ENCODE measurements around the gene ZNF420.

Gene ZNF420

GRCh38 chr19:37148214-37148613 lies 70.0 kb downstream of the ZNF420 start:
- DNase-seq (ENCODE audit: low read depth in 2 of 2): no peak

- no peak for DNase-seq (ENCODE audit: low read depth in 2 of 2)
These were observed 81.9 kb downstream of the ZNF420 start for GRCh38 chr19:37160153-37160552.

- DNase-seq (ENCODE audit: low read depth in 2 of 2): no peak
These were observed 87.4 kb downstream of the ZNF420 start for GRCh38 chr19:37165635-37166034.

- peak; percentile 57 to 78 for DNase-seq (ENCODE audit: low read depth in 2 of 2)
These were observed 94.4 kb downstream of the ZNF420 start, which contains the start of gene ZNF585A for GRCh38 chr19:37172368-37173366. Gene ZNF585A, minus strand, starts transcription at chr19:37172695. Its CDS starts 2,785 bp downstream, at chr19:37169910.

Data from stimulated activated CD8-positive, alpha-beta memory T cell treated with anti-CD3 and anti-CD28 coated beads, Interleukin-2, amount 100 ng/mL, for 48 hours (primary cell).